Parathyroid adenoma (tissue), 2 donors: Measurements from ENCODE around the gene DNAAF8.

Experiments
- H2AFZ ChIP-seq: fragments of 300-600 bp; sonication (generic); one replicate; pipeline ENCODE4 v1.7.0; 2017; ENCODE audit warnings: antibody characterized with exemption, mild to moderate bottlenecking
- H3K27ac ChIP-seq: fragments of 300-600 bp; sonication (generic); one replicate; pipeline ENCODE4 v1.7.0; 2017
- H3K27me3 ChIP-seq: fragments of 300-600 bp; sonication (generic); one replicate; pipeline ENCODE4 v1.7.0; 2017; ENCODE audit warnings: low read length; ENCODE audit not compliant: control insufficient read depth, insufficient read depth
- H3K36me3 ChIP-seq: fragments of 300-600 bp; sonication (generic); one replicate; pipeline ENCODE4 v1.7.0; 2017; ENCODE audit warnings: low read length; ENCODE audit not compliant: control insufficient read depth, insufficient read depth
- H3K4me1 ChIP-seq: fragments of 300-600 bp; sonication (generic); one replicate; pipeline ENCODE4 v1.7.0; 2017; ENCODE audit warnings: control low read depth
- H3K4me2 ChIP-seq: fragments of 300-600 bp; sonication (generic); one replicate; pipeline ENCODE4 v1.7.0; 2017; ENCODE audit warnings: low read length
- H3K4me3 ChIP-seq: fragments of 300-600 bp; sonication (generic); one replicate; pipeline ENCODE4 v1.7.0; 2017; ENCODE audit warnings: low read depth, low read length
- H3K79me2 ChIP-seq: fragments of 300-600 bp; sonication (generic); one replicate; pipeline ENCODE4 v1.7.0; 2017; ENCODE audit warnings: control low read depth
- H3K9ac ChIP-seq: fragments of 300-600 bp; sonication (generic); one replicate; pipeline ENCODE4 v1.7.0; 2017; ENCODE audit warnings: mild to moderate bottlenecking
- H3K9me3 ChIP-seq: fragments of 300-600 bp; sonication (generic); one replicate; pipeline ENCODE4 v1.7.0; 2017; ENCODE audit warnings: low read length; ENCODE audit not compliant: control insufficient read depth
- TF ChIP-seq, protein P1 (sequence below): fragments of 300-600 bp; sonication (generic); IDR thresholded peaks from one replicate; pipeline ENCODE4 v1.7.0; 2017; ENCODE audit warnings: antibody characterized with exemption, mild to moderate bottlenecking
- donor health status: primary hyperparathyroidism.

DNAAF8 gene

DNA sequence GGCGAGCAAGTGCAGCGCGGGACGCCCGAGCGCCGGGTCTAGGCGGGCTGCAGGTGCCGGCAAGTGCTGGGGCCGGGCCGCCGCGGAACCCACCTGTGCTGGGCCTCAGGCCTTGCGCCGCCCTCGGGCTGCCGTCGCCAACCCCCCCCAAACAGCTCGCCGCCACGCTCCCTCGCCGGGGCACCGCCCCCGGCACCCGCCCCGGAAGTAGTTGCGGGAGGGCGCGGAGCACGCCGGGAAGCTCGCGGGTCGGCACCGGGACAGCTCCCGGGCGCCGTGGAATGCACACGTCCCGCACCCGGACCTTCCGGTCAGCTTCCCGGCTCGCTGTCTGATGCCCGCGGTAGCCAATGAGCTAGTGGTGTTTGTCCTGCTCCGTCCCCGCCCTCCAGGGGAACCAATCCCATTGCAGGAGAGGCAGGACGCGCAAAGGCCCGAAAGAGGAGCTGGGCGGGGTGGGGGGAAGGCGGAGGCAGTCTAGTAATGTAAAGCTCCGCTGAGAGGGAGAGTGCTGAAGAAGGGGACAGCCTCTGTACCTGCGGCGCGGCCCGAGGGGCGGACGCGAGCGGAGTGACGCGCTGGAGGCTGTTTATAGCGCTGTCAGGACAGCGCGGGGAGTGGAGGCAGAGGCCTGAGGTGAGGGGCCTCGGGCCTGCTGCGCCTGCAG is at the start of gene DNAAF8, which contains the start of gene ANKS3:
Gene DNAAF8, plus strand, starts transcription at position 475 of the 667 bp plus-strand sequence. CDS start 1,978 bp downstream, outside the sequence.
Gene ANKS3, minus strand, starts transcription at position 209 of the 667 bp plus-strand sequence. CDS start 4,122 bp downstream, outside the sequence.
- TF ChIP-seq, protein P1, sequence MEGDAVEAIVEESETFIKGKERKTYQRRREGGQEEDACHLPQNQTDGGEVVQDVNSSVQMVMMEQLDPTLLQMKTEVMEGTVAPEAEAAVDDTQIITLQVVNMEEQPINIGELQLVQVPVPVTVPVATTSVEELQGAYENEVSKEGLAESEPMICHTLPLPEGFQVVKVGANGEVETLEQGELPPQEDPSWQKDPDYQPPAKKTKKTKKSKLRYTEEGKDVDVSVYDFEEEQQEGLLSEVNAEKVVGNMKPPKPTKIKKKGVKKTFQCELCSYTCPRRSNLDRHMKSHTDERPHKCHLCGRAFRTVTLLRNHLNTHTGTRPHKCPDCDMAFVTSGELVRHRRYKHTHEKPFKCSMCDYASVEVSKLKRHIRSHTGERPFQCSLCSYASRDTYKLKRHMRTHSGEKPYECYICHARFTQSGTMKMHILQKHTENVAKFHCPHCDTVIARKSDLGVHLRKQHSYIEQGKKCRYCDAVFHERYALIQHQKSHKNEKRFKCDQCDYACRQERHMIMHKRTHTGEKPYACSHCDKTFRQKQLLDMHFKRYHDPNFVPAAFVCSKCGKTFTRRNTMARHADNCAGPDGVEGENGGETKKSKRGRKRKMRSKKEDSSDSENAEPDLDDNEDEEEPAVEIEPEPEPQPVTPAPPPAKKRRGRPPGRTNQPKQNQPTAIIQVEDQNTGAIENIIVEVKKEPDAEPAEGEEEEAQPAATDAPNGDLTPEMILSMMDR = no peak
- peak within 1 kb of the TSS; percentile 42 for H3K27ac ChIP-seq
- no peaks in the 10 kb centered on the region for H3K79me2 ChIP-seq
- H3K4me1 ChIP-seq = peaks cover 6% of the 10 kb centered on the region
- H2AFZ ChIP-seq = peak within 1 kb of the TSS; percentile 58
- no peak within 1 kb of the TSS for H3K9ac ChIP-seq
- peak within 1 kb of the TSS; percentile 100 for H3K4me3 ChIP-seq
- H3K4me2 ChIP-seq = peak within 1 kb of the TSS; percentile 100
- no peaks in the 10 kb centered on the region for H3K9me3 ChIP-seq
- H3K27me3 ChIP-seq = no peaks in the 10 kb centered on the region
- no peaks in the 10 kb centered on the region for H3K36me3 ChIP-seq

DNA sequence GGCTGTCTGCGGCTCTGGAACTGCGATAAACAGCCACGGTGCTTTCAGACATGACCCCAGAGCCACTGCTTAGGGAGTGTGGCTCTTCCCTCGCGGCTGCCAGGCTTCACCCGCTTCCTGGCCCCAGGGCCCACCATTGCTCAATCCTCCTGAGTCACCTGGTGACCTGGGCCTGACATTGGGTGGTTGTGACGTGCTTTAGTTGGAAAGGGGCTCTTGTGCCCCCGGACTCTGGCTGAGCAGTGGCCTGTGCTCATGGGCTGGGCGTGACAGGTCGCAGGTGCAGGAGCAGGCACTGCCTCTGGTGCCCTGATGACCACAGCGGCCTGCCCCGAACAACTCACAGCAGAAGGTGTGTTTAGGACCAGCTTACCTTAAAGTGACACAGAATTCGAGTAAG is 49.6 kb upstream of the DNAAF8 start:
- Histone ChIP-seq H3K9ac (no peak overlapping the region), H3K4me3 (no peak overlapping the region), H3K27ac (no peak overlapping the region), H3K4me1 (peaks cover 14% of the 10 kb centered on the region), H2AFZ (no peak overlapping the region), H3K27me3 (no peaks in the 10 kb centered on the region), H3K9me3 (no peaks in the 10 kb centered on the region), H3K79me2 (peaks cover 4% of the 10 kb centered on the region), H3K4me2 (no peak overlapping the region), H3K36me3 (no peaks in the 10 kb centered on the region)
- TF ChIP-seq, protein P1 = no peak

DNA sequence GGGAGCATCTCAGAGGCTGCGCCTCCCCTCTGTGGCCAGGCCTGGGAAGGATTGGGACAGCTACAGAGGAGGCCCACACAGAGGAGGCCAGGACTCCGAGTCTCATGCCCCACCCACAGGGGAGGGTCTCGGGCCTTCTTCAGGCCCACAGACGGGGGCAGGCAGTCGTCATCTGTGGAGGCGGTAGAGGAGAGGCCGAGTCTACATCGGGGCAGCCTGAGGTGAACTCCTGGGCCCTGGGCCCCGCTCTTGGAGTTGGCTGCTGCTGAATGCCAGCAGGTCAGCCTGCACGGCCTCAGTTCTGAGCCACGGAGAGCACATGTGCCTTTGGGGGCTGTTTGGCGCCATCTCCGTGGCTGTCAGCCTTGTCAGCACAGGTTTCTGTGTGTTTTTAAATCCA is 49.0 kb upstream of the DNAAF8 start:
- TF ChIP-seq, protein P1 = no peak

DNA sequence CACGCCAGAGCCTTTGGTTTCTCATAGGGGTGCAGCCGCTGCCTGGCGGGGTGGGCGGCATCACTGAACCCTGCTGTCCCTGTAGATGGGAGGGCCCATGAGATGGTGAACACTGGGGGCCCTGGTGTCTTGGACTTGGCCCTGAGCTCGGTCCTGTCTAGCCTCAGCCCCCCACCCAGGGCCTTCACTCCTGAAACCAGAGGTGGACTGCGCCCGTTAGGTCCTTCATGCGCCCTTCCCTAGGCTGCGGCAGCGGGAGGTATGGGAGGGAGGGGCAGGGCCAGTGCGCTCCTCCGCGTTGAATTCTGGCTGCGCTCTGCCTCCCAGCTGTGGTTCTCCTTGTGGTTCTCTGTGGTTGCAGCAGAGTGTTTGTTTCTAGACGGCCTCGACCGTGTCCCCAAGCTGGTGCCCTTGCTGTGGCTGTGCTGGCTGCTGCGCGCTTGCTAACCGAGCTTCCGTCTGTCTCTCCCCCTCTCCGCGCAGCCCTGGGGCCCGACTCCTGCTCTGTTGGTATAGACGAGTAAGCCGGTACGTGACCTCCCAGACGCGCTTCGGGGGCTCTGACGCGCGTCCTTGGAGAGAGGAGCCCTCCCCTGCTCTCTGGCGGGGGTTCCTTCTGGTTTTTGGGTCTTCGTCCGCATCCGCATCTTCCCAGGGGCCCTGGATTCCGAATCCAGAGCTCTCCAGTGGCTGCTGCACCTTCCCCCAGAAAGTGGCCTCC is 48.4 kb upstream of the DNAAF8 start:
- Histone ChIP-seq H3K9ac (no peak overlapping the region), H3K4me2 (no peak overlapping the region), H3K27me3 (no peaks in the 10 kb centered on the region), H3K4me1 (peaks cover 14% of the 10 kb centered on the region), H2AFZ (no peak overlapping the region), H3K9me3 (no peaks in the 10 kb centered on the region), H3K36me3 (no peaks in the 10 kb centered on the region), H3K27ac (no peak overlapping the region), H3K79me2 (peaks cover 4% of the 10 kb centered on the region), H3K4me3 (no peak overlapping the region)
- TF ChIP-seq, protein P1 = no peak

More for the DNA sequence above, 49.0 kb upstream of the DNAAF8 start:
- Histone ChIP-seq H2AFZ (no peak overlapping the region), H3K4me2 (no peak overlapping the region), H3K9me3 (no peaks in the 10 kb centered on the region), H3K4me3 (no peak overlapping the region), H3K36me3 (no peaks in the 10 kb centered on the region), H3K79me2 (peaks cover 4% of the 10 kb centered on the region), H3K27ac (no peak overlapping the region), H3K9ac (no peak overlapping the region), H3K4me1 (peaks cover 14% of the 10 kb centered on the region), H3K27me3 (no peaks in the 10 kb centered on the region)
